ENCODE measurements around the gene DBN1. TPM values are rescaled to one million over a fixed set of nuclear protein-coding genes. Genes with fewer than 3 reads are reported as not detected.
A peak's percentile ranks its signal among the peaks of the same experiment; 100 is the strongest.

The DBN1 gene
- total RNA-seq, 1 experiment from 2014 or later = 144 TPM

- intact Hi-C loops (cut with micrococcal nuclease; ENCODE audit: unreplicated experiment) = loop anchor here (1.0 to 2.0 kb wide), 3 partner anchors 50 to 142 kb away; no protein-coding TSS in a partner anchor
- Histone ChIP-seq H3K4me3 (ENCODE audit: low read depth, low read length) (peak overlapping the region; percentile 92), H3K27me3 (replicated peaks; ENCODE audit: control insufficient read depth, insufficient read depth, low read length) (no peaks in the 10 kb centered on the region), H3K36me3 (ENCODE audit: control insufficient read depth, insufficient read depth, low read length) (no peaks in the 10 kb centered on the region; the same call in 1 of the 2 replicates), H3K4me1 (peaks cover 7% of the 10 kb centered on the region; the same call in 1 of the 2 replicates), H3K9me3 (no peaks in the 10 kb centered on the region)
- no TSS peak for BruUV-seq (replicated peaks)
- H3K4me1 Mint-ChIP-seq (ENCODE audit: low read depth, unreplicated experiment) = peaks cover 7% of the 10 kb centered on the region
- H3K27ac Mint-ChIP-seq (ENCODE audit: unreplicated experiment) = peak overlapping the region; percentile 87
- TF ChIP-seq CTCF (IDR thresholded peaks at IDR 0.05; ENCODE audit: insufficient read depth in 1 of 2, low read depth in 1 of 2, low read length in 1 of 2, severe bottlenecking in 1 of 2, unreplicated experiment in 1 of 2) = peak; percentile 62 to 95
- POLR2A ChIA-PET = interaction anchor here (0.6 to 2.4 kb wide), 8 partner anchors 17 to 371 kb away, joined by 3 to 21 read pairs (median 6); partner anchors contain the start of genes GRK6 and PDLIM7
- peak overlapping the region; percentile 77 for H3K4me3 Mint-ChIP-seq (ENCODE audit: unreplicated experiment)
- no peaks in the 10 kb centered on the region for H3K27me3 Mint-ChIP-seq (ENCODE audit: insufficient read depth, unreplicated experiment)
- H3K9me3 Mint-ChIP-seq (ENCODE audit: unreplicated experiment) = no peaks in the 10 kb centered on the region
- peak; percentile 90 to 97 for DNase-seq
- peaks cover 63% of the 10 kb centered on the region for H3K36me3 Mint-ChIP-seq (ENCODE audit: insufficient read depth, unreplicated experiment)
- CTCF ChIA-PET = interaction anchor here (0.5 to 6.5 kb wide), 24 partner anchors 10 to 365 kb away, joined by 3 to 110 read pairs (median 8); partner anchors contain the start of genes F12, GRK6, PDLIM7 and PRR7
Observed at GRCh38 chr5:177454397-177455035, 18.9 kb downstream of the DBN1 start.

- no peak for DNase-seq
- ChIA-PET POLR2A (interaction anchor here (0.7 to 2.4 kb wide), 3 partner anchors 27 to 83 kb away, joined by 4 to 21 read pairs (median 7); partner anchors contain the start of genes GRK6 and PDLIM7), CTCF (interaction anchor here (0.6 to 6.5 kb wide), 13 partner anchors 9 to 144 kb away, joined by 3 to 110 read pairs (median 20); partner anchors contain the start of genes GRK6, PDLIM7 and PRR7)
- Histone ChIP-seq H3K9me3 (no peaks in the 10 kb centered on the region), H3K4me3 (ENCODE audit: low read depth, low read length) (peak overlapping the region; percentile 92), H3K36me3 (ENCODE audit: control insufficient read depth, insufficient read depth, low read length) (no peaks in the 10 kb centered on the region; the same call in 1 of the 2 replicates), H3K27me3 (replicated peaks; ENCODE audit: control insufficient read depth, insufficient read depth, low read length) (no peaks in the 10 kb centered on the region), H3K4me1 (peaks cover 7% of the 10 kb centered on the region; the same call in 1 of the 2 replicates)
- H3K9me3 Mint-ChIP-seq (ENCODE audit: unreplicated experiment) = no peaks in the 10 kb centered on the region
- no TSS peak for BruUV-seq (replicated peaks)
- peaks cover 57% of the 10 kb centered on the region for H3K36me3 Mint-ChIP-seq (ENCODE audit: insufficient read depth, unreplicated experiment)
- peak overlapping the region; percentile 77 for H3K4me3 Mint-ChIP-seq (ENCODE audit: unreplicated experiment)
- no peaks in the 10 kb centered on the region for H3K27me3 Mint-ChIP-seq (ENCODE audit: insufficient read depth, unreplicated experiment)
- intact Hi-C loops (cut with micrococcal nuclease; ENCODE audit: unreplicated experiment) = loop anchor here (1.0 to 2.0 kb wide), 3 partner anchors 50 to 141 kb away; no protein-coding TSS in a partner anchor
- H3K27ac Mint-ChIP-seq (ENCODE audit: unreplicated experiment) = peak overlapping the region; percentile 61
- TF ChIP-seq CTCF (IDR thresholded peaks at IDR 0.05; ENCODE audit: insufficient read depth in 1 of 2, low read depth in 1 of 2, low read length in 1 of 2, severe bottlenecking in 1 of 2, unreplicated experiment in 1 of 2) = no peak
- H3K4me1 Mint-ChIP-seq (ENCODE audit: low read depth, unreplicated experiment) = peaks cover 7% of the 10 kb centered on the region
Observed at GRCh38 chr5:177453852-177454396, 19.5 kb downstream of the DBN1 start.

All from Caco-2 (cell line).